Activated CD8-positive, alpha-beta memory T cell treated with anti-CD3 and anti-CD28 coated beads for 24 hours (primary cell): Measurements from ENCODE around the gene TUBGCP6.
"Not testable (repeated sequence)": the region's sequence is repeated elsewhere in the genome, so short reads cannot be mapped to it uniquely, and the experiment has no call there.

Experiments
- DNase-seq: peaks from one replicate; pipeline ENCODE4 v3.0.0-alpha.2; 2020

TUBGCP6 gene

DNA sequence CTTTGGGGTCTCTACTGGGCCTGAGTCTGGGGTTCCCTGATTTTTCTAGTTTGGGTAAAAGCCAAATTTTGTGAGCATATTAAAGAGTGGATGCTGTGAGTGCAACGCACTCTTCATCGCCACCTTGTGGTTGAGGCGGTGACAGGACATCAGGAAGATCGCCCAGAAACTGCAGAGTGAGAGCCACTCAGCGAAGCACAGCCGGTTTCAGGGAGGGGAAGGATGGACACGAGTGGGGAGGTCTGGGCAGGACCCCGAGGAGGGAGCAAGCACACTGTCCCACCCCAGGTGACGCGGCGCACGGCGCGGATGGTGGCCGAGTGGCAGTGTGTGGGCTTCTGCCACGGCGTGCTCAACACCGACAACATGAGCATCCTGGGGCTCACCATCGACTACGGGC lies 34.9 kb downstream of the TUBGCP6 start:
- peak; percentile 86 for DNase-seq

DNA sequence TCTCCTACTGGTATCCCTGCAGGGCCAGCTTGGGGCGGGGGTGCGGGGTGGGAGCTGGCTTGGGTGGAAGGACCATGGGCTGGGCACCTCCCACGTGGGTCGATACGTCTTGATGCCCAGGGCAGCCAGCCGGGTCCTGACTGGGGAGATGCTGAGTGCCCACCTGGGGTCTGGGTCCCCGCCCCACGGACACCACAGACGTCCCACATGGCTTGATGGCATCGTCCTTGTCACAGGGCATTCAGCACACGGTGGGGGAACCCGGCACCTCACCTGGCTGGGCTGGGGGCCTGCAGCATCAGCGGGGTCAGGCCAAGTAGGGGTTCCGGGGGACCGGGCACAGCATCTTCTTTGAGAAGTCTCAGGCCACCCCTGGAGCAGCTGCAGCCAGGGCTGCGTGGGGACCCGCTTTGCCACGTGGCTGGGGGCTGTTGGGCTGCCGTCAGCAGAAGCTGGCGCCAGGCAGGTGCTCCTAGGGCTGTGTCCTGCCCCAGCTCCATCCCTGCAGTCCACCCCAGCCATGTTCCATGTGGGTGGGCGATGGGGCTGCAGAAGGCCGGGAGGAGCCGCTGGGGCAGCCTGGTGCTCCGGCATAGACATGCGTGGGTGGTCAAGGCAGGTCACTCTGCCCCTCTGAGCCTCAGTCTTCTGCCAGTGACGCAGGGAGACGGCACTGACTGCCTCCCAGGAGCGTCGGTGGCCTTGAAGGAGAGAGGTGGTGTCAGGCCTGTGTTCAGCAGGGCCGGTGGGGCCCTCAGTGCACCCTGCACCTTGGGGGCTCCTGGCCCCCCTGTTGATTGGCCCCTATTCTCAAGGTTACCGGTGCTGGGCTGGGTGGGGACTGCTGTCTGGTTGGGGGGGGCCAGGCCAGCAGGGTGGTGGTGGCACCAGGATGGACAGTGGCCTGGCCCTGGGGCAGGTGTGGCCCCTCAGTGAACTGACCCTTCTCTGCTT lies 35.6 kb downstream of the TUBGCP6 start:
- DNase-seq, result no peak

DNA sequence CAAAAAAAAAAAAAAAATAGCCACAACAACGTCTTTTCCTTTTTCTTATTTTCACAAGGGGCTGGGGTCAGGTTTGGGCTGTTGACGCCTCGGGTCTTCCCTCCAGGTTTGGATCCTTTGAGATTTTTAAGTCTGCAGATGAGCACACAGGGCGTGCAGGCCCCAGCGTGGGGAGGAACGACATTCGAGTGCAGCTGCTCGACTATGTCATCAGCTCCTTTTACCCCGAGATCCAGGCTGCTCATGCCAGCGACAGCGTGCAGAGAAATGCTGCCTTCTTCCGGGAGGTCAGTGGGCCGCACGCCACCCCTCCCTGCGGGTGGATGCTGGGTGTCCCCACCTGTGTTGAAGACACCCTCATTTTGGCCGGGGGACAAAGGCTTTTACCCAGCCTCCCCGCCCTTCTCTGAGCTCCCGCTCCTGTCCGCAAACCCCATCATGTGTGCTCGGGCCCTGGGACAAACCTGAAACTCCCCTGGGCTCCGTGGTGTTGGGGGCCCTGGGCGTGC lies 36.3 kb downstream of the TUBGCP6 start:
- no peak for DNase-seq

DNA sequence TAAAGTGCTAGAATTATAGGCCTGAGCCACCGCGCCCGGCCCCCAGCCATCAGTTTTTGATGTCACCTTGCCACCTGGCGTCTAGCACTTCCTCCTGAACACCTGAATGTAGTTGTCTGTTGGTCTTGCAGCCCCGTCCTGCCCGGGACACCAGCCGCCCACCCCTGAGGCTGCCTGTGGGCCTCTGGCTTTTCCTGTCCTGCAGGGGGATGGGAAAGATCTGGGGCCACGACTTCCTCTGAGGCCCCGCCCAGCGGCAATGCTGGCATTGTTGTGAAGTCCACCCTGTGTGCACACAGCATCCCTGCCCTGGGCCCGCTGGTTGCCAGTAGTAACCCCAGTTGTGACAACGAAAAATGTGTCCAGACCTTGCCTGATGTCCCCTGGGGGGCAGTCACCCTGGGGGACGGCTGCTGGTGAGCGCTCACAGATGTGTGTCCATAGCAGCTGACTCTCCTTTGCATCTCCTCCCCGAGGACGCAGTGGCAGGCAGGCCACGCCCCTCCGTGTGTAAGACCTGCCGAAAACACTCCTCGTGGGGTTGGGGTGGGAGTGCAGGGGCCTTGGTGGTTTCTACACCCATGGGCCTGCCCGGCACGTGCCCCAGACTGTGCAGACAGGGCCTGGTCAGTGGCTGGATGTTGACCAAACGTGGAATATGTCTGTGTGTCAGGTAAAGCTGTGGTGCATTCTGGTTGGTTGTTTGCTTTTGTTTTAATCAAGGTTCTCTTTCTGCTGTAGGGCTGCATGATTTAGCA lies 37.3 kb downstream of the TUBGCP6 start:
- DNase-seq, result no peak

DNA sequence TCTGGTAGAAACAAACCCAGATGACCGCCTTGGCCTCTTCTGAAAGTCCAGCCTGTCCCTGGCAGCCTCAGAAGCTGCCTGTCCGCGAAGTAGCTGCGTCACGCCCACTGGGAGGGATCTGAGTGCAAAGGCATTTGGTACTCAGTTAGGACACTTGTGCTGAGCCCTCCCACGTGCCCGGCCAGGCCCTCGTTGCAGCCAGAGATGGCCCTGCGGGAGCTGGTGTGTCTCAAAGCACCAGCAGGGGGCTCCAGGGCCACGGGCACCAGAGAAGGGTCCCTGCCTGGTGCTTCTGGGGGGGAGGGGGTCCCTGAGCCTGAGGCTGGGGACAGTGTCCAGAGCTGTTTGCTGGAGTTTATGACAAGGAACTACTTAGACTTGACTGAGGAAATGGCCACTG lies 38.2 kb downstream of the TUBGCP6 start:
- no peak for DNase-seq

DNA sequence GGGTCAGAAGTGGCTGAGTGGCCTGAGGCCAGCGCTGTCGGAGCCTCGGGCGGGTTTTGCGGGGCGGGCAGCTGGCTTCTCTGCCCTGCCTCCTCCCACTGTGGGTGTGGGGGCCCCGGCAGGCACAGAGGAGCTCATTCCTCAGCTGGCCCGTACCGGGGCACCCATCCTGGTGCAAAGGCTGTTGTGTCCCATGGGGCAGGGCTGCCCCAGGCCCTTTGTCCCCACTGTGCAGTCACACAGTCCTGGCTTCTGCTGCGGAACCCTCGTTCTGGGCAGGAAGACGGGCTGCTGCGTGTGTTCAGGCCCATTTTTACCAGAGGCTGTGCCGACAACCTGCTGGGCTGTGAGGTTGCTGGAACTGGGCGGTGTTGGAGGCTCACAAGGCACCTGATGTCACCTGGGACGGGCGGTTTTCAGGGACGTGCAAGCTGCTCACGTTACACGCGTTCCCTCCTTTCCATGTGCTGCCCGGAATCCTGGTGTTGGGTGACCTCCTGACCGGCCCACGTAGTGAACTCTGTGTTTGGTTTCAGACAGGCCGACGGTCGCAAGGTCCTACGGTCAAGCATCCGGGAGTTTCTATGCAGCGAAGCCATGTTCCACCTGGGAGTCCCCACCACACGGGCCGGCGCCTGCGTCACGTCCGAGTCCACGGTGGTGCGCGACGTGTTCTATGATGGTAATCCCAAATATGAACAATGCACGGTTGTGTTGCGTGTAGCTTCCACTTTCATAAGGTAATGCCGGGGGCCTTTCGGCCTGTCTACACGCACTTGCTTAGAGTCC lies 38.8 kb downstream of the TUBGCP6 start:
- no peak for DNase-seq

DNA sequence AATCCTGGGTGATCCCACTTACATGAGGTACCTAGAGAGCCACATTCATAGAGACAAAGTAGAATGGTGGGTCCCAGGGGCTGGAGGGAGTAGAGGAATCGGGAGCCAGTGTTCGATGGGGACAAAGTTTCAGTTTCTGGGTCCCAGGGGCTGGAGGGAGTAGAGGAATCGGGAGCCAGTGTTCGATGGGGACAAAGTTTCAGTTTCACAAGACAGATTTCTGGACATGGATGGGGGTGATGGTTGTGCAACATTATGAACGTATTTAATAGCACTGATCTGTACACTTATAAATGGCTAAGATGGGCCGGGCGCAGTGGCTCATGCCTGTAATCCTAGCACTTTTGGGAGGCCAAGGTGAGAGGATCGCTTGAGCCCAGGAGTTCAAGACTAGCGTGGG lies 39.8 kb downstream of the TUBGCP6 start:
- DNase-seq, result not testable (repeated sequence)

DNA sequence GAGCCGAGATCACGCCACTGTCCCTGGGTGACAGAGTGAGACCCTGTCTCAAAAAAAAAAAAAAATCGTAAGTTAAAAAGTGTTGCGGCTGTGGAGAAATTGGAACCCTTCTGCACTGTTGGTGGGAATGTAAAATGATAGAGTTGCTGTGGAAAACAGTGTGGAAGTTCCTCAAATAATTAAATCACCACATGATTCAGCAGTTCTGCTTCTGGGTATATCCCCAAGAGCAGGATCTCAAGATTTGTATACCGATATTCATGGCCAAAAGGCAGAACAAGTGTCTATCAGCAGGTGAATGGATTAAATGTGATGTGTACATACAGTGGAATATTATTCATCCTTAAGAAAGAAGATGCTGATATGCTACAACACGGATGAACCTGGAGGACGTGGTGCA lies 40.3 kb downstream of the TUBGCP6 start:
- DNase-seq, result no peak

DNA sequence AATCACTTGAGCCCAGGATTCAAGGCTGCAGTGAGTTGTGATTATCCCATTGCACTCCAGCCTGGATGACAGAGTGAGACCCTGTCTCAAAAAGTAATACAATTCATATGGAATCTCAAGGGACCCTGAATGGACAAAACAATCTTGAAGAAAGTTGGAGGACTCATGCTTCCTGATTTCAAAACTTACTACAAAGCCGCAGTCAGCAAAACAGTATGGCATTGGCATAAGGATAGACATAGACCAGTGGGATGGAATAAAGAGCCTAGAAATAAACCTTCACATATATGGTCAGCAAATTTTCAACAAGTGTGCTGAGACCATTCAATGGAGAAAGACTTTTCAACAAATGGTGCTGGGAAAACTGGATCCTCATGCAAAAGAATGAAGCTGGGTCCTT lies 41.5 kb downstream of the TUBGCP6 start:
- DNase-seq, result no peak

DNA sequence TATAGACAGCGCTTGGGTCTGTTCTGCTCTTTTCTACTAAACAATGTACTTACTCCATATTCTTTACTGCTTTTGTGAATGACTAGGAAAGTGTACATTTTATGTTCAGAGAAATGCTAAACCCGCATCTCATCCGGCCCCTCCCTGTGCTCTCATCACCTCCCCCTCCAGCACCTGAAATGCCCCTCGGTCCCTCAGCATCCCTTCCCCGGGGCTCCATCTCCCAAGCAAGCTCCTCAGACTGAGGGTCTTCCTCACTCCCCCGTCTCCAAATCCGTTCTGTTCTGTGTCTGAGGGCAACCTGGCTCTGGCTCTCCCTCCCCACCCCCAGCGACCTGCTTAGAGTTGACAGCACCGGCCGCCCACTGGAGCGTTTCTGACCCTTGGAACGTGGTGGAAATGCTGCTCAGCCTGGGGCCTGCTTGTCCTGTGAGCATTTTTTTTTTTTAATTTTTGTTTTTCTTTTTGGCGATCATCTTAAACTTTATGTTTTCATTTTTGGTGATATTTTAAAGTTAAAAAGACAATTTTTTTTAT lies 42.6 kb downstream of the TUBGCP6 start:
- DNase-seq, result no peak

DNA sequence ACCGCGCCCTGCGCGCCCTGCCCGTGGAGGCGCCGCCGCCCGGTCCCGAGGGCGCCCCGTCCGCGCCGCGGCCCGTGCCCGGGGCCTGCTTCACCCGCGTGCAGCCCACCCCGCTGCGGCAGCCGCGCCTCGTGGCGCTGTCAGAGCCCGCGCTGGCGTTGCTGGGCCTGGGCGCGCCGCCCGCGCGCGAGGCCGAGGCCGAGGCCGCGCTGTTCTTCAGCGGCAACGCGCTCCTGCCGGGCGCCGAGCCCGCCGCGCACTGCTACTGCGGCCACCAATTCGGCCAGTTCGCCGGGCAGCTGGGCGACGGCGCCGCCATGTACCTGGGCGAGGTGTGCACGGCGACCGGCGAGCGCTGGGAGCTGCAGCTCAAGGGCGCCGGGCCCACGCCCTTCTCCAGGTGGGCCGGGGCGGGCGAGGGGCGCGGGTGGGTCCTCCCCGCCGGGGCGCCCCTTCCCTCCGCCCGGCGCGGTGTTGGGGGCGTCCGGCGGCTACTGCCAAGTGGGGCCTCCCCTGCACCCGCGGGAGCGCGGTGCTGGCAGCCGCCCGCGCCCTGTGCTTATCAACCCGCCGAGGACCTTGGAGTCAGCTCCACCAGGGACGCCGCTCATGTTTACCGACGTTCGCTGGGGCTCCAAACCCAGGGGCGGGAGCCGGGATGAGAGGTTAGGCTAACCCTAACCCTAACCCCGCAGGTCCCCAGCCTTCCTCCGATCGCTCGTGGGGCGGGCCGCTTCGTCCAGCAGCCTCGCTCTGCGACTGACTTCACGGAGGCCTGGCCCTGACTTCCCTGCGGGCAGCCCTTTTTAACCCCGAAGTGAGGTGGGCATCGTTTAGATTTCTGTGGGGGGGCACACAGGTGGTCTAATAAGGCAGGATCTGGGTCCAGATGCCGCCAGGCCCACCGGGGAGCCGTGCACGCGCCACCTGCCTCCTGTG lies 43.4 kb downstream of the TUBGCP6 start:
- DNase-seq, result no peak

DNA sequence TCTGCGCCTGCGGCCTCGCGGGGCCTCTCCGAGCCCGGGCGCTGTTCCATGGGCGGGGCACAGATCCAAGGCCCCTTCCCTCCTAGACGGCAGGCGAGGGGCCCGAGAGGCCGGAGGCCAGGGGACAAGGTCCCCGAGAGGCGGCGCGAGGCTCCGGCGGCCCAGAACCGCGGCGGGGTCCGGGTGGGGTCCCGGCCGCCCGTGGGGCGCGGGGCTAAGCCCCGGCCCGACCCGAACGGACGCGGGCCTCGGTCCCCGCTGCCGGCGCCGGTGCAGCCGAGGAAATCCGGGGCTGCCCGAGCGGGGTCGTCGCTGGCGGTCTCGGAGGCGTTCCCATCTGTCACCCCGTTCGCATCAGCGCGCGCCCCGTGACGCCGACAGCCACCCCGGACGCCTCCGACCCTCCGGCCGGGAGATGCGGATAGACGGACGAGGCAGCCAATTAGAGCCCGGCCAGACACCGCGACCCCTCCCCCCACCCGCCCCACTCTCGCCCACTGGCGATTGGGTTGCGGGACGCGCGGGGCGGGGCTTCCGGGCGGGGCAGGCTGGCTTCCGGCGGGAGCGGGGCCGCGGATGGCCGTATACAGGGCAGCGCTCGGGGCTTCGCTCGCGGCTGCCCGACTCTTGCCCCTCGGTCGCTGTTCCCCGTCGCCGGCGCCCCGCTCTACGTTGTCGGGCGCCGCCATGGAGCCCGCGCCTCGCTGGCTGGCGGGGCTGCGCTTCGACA lies 44.2 kb downstream of the TUBGCP6 start, which contains the start of gene SELENOO:
SELENOO (plus strand) TSS at position 551 of the 730 bp plus-strand sequence; CDS start at position 577, 26 bp downstream.
- peak; percentile 94 for DNase-seq

DNA sequence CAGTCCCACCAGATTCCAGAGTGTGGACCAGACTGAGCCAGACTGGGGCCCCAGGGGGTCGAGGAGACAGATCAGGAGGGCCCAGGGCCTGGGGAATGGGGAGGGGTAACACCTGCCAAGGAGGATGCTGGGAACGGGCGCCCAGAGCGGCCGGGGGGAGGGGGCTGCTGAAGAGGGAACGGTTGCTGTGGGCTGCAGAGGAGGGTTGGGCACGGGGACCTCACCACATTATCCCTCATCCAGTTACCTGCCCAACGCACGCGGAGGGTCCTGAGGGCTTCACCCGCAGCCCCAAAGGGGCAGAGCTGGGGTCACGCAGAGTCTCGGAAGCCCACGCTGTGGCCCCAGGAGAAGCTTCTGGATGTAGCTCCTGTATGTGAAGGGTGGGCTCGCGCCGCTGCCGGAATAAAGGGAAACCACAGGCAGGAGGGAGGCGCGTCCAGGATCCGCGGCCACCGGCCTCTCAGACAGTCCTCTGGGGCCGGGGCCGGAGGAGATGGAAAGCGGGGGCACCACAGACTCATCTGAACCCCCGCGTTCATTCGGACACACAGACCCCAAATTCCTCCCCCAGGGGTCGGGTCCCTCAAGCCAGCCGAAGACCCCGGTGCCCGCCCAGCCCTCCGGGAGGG lies 44.9 kb downstream of the TUBGCP6 start:
- DNase-seq, result peak; percentile 68

DNA sequence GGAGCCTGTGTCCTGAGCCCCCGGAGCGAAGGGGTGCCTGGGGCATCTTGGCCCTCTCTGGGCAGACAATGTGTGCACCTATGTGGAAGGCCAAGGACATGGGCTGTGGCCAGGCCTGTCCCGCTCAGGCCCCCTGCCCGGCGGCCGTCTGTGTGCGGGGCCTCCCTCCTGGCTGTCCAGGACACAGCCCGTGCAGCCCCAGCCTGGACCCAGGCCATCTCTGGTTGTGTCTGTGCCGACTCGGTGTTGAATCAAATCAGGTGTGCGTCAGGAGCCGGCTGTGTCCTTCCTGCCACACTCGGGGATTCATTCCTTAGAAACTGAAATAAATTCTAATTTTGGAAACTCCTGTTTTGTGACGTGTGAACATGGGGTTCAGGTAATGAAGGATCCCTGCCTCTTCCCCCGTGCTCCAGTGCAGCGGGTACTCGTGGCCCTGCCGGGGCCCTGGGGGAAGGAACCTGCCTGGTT lies 45.5 kb downstream of the TUBGCP6 start:
- DNase-seq, result no peak

DNA sequence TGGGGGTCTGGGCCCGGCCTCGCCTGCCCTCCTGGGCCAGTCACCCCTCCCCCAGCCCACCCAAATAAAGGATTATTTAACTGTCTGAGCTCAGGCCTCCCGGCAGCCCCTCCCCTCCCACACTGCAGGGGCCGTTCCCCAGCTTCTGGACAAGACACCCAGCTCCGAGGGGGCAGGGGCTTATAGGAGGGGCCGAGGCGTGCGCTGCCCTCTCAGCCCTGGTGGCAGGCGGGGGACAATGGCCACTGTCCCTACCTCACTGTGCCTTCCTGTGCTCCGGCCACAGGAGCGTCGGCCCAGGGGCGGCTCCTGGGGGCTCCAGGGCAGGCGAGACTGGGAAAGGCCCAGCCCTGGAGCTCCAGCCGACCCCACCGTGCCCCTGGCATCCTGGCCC lies 46.2 kb downstream of the TUBGCP6 start:
- no peak for DNase-seq

DNA sequence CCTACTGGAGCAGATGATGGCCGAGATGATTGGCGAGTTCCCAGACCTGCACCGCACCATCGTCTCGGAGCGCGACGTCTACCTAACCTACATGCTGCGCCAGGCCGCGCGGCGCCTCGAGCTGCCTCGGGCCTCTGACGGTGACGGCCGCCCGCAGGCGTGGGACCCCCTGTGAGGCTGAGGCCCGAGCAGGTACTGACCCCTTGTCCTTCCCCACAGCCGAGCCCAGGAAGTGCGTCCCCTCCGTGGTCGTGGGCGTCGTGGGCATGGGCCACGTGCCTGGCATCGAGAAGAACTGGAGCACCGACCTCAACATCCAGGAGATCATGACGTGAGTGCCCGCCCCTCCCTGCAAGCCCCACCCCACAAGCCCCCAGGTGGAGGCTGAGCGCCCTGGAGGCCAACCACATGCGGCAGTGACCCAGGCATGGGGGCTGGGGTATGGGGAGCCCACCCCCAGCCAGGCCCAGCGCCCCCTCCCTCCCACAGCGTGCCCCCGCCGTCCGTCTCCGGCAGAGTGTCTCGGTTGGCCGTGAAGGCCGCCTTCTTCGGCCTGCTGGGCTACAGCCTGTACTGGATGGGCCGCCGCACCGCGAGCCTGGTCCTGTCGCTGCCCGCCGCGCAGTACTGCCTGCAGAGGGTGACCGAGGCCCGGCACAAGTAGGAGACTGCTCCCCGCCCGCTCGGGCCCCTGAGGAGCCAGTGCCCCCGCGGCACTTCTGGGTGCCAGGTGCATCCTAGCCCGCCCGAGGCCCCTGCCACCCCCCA lies 46.8 kb downstream of the TUBGCP6 start:
- no peak for DNase-seq

DNA sequence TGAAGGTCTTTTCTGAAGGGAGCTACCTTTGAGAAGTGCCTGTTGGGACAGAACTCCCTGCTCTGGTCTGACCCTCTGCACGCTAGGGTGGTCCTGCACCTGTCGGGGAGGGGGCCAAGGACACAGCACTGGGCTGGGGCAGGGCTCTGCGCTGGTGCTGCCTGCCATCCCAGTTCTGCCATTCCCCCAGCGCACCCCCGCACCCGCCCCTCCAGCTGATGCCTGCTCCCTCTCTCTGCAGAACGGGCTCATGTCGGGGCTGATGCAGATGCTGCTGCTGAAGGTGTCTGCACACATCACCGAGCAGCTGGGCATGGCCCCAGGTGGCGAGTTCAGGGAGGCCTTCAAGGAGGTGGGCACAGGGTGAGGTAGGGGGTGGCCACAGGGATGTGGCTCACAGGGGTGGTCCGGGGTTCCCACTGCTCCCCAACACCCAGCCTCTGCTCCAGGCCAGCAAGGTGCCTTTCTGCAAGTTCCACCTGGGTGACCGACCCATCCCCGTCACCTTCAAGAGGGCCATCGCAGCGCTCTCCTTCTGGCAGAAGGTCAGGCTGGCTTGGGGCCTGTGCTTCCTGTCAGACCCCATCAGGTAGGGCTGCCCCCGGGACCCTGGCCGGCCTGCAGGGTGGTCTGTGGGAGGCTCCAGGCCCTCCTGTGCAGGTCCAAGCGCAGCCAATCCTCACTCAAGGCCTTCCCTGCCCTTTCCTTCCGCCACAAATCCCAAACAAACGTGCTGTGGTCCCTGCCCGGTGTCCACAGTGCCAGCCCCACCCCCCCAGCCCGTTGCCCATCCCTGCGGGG lies 47.6 kb downstream of the TUBGCP6 start:
- DNase-seq, result no peak

DNA sequence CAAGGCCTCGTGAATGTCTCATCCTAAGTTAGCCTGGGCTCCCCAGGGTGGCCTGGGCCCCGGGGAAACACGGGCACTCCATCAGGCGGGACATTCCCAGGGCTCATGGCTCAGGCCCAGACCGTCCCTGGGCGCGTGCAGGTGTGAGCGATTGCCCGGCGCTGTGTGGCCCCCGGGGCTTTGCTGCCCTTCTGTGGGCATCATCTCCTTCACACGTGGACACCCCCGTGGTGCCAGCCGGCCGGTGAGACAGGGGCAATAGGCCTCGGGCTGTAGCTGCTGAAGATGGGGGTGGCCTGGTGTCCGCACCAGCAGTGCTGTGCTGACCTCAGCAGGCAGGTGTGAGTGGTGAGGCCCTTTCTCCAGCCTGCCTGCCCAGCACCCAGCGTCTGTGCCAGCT lies 48.6 kb downstream of the TUBGCP6 start:
- DNase-seq, result no peak
